Measurements from ENCODE around the gene NTNG1.
"Not testable (repeated sequence)": the region's sequence is repeated elsewhere in the genome, so short reads cannot be mapped to it uniquely, and the experiment has no call there.

Gene NTNG1

GRCh38 chr1:107147843-107148242 is 7.0 kb downstream of the NTNG1 start:
- DNase-seq = no peak

DNA sequence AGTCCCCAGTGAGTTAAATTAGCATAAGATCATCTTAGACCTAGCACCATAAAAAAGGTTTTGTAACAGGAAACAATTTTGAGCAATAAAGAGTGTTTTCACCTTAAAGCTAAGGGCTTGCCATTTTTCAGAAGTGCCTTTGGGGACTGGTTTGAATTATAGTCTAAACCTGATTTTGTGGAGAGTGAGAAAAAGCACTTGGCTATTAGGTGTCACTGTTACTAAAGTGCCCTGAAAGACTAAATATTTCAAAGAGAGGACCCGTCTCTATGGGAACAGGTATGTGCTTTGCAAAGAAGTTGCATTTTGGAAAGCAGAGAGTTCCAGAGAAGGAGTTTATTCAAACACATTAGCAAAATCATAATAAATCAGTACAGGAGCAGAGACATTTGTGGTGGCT is 9.1 kb downstream of the NTNG1 start:
- DNase-seq = no peak

DNA sequence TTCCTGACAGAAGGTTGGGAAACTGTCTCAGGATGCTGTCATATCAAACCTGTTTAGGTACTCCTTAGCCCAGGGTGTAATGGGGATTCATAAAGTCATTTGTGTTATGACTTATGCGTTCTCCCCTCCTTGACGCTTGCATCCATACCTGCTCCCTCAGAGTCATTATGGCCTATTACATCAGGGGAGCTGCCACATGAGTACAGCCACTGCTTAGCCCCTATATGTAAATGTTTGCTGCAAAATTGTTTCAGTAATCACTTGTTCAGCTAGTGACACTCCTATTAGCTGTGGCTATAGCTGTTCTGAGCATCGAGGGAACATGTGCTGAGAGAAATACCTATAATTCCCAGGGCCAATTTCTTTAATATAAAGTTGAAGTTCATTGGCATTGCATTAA is 10.5 kb downstream of the NTNG1 start:
- DNase-seq = no peak

GRCh38 chr1:107152395-107152794 is 11.6 kb downstream of the NTNG1 start:
- no peak for DNase-seq

GRCh38 chr1:107153014-107153413 is 12.2 kb downstream of the NTNG1 start:
- no peak for DNase-seq

GRCh38 chr1:107158496-107158895 is 17.7 kb downstream of the NTNG1 start:
- no peak for DNase-seq

DNA sequence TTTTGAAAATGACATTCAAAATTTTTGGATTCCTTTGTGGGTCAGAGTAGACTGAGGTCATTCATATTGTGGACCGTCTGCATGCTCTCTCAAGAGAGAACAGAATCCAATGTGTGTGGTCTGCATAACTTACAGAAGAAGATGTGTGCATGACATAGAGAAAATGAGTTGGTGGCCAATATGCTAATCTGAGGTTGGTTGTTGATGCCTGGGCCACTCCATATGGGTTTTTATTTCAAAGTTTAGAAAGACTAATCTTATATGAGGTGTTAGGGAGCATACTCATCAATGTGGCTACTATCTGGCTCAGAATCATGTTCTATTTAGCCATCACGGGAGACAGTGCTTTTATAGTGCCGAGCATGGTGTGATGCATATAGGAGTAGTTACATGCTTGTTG is 18.2 kb downstream of the NTNG1 start:
- no peak for DNase-seq

GRCh38 chr1:107162745-107163144 is 21.9 kb downstream of the NTNG1 start:
- DNase-seq = no peak

GRCh38 chr1:107164901-107165300 is 24.1 kb downstream of the NTNG1 start:
- not testable (repeated sequence) for DNase-seq

DNA sequence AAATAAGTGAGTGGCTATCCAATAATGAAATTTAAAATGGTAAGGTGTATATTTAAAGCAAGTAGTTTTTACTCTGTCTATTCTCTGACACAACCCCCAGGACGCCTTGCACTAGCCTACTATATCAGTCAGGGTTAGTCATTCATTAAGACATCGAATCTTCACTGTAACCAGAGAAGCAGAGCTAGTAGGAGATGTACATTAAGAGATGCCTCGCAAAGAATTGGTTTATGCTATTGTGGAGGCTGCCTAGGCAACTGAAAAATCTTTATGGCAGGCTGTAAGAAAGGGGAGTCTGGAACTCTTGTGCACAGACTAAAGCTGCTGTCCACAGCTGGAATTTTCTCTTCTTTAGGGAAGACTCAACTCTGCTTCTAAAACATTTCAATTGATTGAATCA is 28.8 kb downstream of the NTNG1 start:
- no peak for DNase-seq

DNA sequence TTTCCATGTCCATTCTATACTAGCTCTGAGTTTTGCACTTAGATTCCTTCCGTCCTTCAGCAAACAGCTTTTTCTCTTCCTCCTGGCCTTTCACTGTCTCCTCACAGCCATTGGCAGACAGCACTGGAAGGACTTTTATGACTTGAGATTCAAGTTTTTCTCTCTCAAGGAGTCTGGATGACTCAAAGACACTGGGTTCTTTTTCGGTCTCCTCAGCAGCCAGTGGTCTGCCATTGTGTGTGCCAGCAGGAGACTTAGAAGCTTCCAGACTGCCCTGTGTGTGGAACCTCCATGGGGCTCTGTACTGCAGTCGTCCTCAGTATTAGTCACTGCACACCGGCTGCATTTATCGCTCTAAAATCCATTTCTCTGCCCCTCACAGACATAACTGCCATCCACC is 30.5 kb downstream of the NTNG1 start:
- DNase-seq = no peak

- no peak for DNase-seq
These were observed 31.8 kb downstream of the NTNG1 start for GRCh38 chr1:107172450-107173170.

GRCh38 chr1:107175102-107175909 is 34.5 kb downstream of the NTNG1 start:
- DNase-seq = no peak

DNA sequence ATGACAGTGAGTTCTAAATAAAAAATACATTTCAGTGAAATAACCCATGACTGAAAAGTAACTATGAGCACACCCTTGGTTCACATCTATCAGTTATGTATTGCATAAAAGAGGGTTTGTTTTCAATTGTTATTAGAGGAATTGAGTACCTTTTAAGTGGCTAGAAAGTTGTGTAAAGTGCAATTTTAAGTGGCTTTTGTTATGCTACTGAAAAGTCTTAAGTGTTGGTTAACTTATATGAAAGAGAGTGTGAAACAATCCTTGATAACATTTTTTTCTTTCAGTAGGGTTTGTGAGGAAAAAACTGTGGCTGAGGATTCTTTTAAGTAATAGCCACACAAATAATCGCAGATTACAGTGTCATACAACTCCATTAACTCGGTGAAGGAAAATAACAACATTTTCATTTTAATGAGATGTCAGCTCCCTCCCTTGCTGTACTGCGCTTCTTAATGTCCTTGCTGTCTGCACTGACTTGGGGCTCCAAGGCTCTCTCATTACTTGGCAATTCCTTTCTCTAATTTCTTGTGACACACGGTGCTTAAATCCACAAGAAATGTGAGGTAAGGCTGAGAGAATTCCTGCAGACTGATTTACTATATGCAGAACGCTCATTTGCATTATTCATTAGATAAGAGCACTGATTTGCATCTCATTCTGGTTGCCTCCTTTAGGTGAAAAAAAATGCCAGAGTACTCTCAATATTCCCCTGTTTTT is 40.6 kb downstream of the NTNG1 start:
- DNase-seq = no peak

DNA sequence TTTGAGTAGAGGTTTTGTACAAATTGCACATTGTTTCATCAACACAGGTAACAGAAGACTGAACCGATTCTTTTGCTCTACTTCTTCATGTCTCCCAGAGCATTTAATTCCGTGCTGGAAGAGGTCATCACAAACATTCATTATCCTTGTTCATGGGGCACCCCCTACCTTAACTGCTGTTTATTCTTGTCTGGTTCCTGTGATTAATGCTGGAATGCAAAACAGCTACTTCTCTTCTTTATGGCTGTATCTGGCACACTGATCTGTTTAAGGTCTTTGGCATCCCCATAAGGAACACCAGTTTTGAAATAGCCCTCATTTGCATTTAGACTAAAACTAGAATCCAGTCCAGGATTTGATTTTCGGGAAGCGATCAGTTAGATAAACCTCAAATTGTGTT is 42.2 kb downstream of the NTNG1 start:
- no peak for DNase-seq

DNA sequence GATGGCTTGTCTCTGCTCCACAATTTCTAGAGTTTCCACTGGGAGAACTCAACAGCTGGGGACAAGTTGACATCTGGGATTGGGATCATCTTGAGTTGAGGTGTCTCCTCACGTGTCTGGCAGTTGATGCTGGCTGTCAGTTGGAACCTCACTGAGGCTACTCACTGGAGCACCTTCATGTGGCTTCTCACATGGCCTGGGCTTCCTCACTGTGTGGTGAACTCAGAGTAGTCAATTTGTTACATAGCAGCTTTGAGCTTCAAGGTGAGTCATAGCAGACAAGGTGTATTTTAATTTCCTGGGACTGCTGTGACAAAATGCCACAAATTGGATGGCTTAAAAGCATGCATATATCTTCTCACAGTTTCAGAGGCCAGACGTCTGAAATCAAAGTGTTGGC is 44.0 kb downstream of the NTNG1 start:
- no peak for DNase-seq

- no peak for DNase-seq
These were observed 46.6 kb downstream of the NTNG1 start for GRCh38 chr1:107187399-107187798.

- DNase-seq = no peak
These were observed 47.3 kb downstream of the NTNG1 start for GRCh38 chr1:107188160-107188559.

DNA sequence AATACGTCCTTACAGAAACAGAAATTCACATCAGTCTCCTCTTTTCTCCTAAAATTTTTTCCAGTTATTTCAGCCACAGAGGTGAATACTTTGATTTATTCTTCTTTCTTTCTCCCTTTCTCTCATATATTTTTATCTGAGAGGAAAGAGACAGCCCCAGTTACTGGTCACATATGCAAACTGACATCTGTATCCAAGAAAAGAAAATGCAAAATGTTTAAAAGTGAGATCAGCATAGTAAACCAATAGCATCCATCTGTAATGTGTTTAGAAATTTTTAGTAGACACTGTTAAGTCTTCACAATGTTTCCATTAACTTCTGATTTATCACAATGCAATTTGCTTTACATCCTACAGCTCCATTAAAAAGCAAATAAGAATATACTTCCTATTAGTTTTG is 53.5 kb downstream of the NTNG1 start:
- no peak for DNase-seq

DNA sequence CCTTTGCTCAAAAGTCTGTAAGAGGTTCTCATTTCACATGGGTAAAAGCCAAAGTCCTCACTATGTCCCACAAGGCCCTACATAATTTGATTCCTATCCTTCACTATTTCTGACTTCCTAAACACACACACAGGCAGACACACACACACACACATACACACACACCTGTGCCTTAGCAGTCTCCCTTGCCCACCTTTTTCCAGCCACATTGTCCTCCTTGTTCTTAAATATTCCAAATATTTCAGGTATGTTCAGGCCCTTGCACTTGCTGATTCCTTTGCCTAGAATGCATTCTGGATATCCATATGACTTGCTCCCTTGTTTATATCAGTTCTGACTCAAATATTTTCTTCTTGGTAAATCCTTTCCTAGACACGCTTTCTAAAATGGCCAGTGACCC is 54.6 kb downstream of the NTNG1 start:
- DNase-seq = no peak

DNA sequence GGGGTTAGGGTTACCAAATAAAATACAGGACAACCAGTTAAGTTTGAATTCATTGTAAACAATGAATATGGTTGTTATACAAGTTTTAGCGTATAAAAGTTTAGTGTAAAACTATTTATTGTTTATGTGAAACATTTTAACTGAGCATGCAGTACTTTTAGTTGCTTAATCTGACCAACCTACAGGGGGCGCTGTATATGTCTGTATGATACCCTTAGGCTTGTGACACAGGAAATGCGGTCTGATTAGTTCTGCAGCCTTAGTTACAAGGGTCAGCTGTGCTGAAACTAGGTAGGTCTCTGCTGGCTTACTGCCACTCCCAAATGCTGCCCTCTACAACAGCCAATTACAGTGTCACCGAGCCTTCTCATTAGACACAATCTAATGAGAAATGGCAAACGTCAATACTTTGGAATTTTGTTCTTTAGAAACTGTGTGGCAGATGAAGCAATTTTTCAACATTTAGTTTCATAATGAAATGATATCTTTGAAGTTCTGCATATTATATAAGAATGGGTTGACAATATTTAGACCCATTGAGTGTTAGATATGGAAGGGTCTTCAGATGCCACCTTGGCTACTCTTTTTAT is 56.2 kb downstream of the NTNG1 start:
- DNase-seq = peak; percentile 4

DNA sequence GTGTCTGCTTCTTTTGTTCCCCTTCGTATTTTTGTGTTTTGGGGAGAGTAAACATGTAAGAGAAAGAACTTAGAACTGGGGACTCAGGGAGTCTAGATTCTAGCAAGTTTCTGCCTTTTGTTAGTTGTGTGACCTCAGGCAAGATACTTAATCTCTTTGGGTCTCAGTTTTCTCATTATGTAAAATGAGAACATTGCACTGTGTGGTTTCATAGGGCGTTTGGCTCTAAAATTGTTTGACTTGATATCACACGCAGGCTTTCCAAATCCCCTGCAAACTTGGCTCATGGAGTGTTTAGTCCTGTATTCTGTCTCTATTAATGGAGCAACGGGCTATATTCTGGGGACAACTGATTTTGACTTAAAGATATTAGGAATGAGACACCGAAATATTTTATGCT is 57.7 kb downstream of the NTNG1 start:
- no peak for DNase-seq

DNA sequence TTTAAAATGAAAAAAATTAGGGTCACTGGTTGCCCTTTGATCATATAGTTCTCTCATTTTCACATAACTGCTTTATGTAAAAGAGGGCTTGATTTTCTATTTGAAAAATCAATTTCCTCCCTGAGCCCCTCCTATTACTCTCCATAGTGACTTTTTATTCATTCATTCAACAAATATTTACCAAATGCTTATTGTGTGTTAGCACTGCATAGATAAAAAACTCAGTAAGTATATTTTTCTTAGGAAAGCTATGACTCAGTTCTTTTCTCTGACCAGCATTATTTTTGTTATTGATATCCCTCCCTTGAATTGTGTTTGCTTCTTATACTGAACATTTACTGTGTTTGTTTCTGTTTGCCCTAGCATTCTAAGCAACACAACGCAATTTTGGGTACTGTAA is 59.8 kb downstream of the NTNG1 start:
- no peak for DNase-seq

DNA sequence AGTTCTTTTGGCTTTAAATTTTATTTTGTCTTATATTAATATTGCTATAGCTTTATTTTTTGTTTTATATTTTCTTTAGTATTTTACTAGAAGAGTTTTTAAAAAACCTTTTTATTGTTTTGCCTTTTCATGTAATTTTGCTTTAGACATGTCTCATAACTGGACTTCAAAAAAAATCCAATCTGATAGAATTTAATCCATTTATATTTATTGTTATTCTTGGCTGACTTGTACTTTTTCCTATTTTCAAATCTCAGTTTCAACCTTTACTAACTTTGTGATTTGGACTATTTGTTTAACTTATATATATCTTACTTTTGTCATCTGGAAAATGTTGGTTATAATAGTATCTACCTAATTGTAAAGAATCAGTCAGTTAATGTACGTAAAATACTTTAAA is 61.2 kb downstream of the NTNG1 start:
- no peak for DNase-seq
